SK-MEL-5 (cell line): Measurements from ENCODE around the gene FAM20C. TPM values are rescaled to one million over a fixed set of nuclear protein-coding genes. Genes with fewer than 3 reads are reported as not detected.

Source experiments
- DNase-seq: peaks from one replicate; pipeline ENCODE4 v3.0.0-alpha.2; 2016; ENCODE audit warnings: low read depth, low spot score
- in situ Hi-C: cut with HindIII; loops from 2 replicates; pipeline ENCODE4 v1.10.0; 2016; ENCODE audit warnings: low sequenced_read_pairs, high pct_unique_total_duplicates, low pct_unique_long_range_greater_than_20kb
- total RNA-seq: library from RNA; depleted of rRNA; stranded (reverse); fragments of >200 nt; shearing (Covaris generic); gene quantifications from 2 replicates; pipeline ENCODE4 v1.2.3, GENCODE V29; 2014

FAM20C gene
- total RNA-seq, 1 experiment from 2014 or later = not detected

DNA sequence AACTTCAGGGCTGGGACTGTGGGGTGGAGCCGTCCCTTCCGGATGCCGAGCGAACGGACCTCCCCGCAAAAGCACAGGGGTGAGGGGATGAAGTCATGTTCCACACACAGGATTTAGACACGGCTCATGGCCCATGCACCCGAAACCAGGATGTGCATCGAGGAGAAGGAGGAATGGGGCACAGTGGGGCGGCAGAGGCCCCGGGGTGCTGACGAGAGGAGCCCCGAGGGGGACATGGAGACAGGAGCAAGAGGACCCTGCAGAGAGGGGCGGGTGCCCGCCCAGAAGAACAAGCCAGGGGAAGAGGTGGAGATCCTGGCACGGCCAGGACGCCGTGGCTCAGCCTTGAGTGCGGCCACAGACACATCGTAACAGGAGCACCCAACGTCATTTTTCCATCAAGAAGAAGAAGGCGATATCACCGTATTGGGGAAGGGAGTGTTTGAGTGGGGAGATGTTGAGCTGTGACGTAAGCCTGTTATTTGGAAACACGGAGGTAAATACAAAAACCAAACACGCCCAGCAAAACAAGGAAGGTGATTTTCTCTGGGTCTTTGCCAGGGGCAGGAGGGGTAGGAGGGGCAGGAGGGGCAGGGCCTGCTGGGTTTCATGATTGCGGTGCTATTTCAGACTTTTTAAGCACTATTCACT, 72.3 kb downstream of the FAM20C start:
- DNase-seq = no peak
- in situ Hi-C loops = no loop called here

DNA sequence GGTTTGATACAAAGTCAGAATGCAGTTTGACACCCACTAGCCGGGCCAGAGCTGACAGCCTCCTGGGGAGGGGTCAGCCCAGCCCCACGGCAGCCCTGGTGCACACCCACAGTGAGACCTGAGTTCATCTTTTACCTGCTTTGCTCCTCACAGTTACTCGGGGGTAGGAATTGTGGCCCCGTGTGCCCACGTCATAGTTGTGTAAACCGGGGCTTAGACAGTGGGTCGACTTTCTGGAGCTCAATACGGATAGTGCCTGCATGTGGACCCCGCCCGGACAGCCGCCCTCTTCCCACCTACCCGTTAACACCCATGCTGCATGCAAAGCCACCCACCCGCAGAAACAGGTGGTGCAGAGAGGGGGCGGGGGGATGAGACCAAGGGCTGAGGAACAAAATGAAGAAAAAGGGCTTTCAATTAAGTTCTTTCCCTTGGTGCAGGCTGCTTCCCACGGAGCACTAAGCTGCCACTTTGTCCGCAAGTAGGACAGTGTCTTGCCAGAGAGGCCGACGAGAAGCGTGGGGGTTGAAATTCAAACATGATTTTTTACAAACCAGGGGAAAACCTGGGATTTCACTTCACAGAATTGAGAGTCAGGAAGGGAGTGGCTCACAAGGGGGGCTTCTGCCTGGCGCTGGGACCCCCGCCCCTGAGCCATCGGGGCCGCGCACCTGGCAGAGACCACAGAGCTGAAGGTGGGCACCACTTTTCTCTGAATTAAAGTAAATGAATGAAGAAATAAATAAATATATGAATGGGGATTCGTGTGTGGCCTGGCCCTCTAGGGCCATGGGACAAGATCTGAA, 73.0 kb downstream of the FAM20C start:
- DNase-seq = no peak
- in situ Hi-C loops = no loop called here

DNA sequence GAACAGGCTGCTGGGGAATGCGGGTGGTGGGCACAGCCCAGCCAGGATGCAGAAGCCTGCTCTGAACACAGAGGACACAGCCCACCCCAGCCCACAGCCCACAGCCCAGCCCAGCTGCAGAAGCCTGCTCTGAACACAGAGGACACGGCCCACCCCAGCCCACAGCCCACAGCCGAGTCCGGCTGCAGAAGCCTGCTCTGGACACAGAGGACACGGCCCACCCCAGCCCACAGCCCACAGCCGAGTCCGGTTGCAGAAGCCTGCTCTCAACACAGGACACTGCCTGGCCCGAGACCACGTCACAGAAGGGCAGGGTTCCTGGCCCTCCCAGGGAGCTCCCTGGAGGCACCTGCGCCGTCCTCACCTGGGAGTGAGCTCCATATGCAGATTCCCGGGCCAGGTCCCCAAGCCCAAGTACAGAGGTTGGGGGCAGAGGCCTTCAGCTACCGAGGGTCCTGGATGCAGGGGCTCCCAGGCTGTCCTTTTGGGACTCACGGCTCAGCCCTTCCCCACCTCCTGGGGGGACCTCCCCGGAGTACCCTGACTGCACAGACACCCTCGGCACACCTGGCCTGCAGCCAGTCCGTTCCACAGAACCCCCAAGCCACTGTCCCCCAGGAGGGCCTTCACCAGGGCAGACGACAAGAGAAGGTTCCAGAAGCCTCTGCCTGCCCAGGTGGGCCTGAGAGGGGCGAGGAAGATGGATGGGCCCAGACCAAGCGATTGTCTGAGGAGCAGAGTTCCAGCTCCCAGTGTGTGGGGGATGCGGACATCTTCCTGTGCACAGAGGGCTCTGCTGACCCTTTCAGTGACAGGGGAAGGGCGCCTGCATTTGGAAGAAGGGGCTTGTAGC, 73.9 kb downstream of the FAM20C start:
- DNase-seq = no peak
- in situ Hi-C loops = no loop called here

DNA sequence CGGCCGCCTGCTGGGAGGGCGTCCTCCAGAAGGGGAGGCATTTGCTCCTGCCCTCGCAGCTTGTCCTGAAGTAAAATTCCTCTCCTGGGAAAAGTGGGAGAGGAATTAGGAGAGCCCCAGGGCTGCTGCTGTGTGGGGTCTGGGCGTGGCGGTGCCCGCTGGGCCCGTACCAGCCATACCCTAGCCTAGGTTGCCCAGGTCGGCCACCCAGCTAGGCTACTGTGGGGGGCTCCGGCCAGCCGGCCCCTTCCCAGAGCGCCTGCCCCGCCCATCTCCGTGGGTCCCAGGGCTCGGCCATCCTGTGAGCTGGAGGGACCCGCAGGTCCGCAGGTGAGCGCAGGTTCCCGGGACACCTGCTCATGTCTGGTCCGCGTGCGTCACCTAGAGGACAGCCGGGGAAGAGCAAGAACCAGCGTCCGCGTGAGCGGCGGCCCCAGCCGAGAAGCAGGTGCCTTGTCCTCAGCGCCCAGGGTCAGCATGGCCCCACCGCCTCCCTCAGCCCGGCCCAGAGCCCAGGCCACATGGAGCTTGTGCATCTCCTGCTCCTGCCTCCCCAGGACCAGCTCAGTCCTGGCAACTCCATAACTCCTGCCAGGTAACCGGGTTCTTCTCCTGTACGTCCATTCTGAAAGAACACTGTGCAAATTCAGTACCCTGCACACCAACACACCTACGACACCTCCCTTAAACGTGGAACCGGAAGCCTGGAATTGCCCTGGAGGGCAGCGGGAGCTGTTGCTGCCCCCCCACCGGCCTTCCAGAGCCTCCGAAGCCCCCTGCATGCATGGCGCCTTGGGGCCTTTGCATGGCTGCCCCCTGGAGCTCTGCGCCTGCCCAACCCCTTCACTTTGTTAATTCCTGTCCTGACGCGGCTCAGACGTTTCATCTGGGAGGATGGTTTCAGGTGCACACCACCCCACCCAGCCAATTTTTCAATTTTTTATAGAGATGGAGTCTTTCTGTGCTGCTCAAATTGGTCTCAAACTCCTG, 74.8 kb downstream of the FAM20C start:
- in situ Hi-C loops = no loop called here
- DNase-seq = no peak

DNA sequence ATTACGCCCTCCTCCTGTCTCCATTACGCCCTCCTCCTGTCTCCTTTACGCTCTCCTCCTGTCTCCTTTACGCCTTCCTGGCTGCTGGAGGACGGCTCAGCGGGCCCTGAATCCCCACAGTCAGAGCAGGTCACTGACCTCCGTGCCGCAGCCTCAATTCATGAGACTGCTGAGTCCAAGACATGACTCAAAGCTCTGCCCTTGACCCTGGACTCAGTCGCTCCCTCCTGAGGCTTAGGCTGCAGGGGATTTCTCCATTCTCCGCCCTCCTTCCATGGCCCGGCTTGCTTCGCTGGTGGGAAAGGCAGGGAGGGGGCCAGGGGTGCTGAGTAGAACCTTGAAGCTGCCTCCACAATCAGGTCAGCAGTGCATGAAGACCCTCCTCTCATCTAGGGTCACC, 76.6 kb downstream of the FAM20C start:
- in situ Hi-C loops = no loop called here

DNA sequence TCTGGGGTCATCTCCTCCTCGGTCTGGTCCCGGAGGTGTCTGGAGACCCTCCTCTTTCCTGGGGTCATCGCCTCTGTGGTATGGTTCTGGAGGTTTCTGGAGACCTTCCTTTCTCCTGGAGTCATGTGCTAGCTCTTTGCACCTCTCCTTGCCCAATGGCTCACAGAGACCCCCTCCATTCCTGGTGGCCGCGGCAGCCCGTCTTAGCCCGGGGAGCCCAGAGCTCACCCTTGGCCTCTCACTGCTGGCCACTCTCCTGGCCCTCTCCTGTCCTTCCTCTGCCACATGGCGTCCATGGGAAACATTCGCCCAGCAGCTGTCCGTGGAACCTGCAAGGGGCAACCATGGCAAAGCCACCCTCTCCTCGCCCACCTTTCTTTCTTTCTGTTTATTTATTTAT, 77.3 kb downstream of the FAM20C start:
- DNase-seq = no peak
- in situ Hi-C loops = no loop called here

More for the DNA sequence above, 76.6 kb downstream of the FAM20C start:
- DNase-seq = no peak

DNA sequence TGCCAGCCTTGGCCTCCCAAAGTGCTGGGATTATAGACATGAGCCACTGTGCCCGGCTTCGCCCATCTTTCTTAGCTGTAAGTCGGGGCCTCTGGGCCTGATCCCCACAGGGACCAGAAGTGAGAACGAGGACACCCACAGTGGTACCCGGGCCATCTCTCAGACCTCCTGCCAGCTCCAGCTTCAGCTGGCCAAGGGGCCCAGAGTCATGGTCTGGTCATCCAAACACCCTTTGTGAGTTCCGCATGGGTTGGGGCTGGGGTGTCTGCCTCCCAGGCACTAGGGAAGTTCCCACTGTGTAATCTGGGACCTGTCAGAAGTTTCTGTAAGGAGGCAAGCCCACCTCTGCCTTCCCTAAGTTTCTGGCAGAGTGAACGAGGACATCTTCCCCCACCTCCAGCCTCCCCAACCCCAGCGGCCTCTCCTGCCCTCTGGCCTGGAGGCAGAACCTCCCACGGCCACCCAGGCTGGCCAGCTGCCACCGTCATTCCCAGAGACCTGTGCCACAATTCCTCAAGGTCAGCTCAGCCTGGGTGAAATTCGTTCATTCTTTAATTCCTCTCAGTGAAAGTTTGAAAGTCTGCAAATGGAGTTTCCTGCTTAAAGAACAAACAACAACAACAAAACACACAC, 78.1 kb downstream of the FAM20C start:
- DNase-seq = no peak
- in situ Hi-C loops = no loop called here

DNA sequence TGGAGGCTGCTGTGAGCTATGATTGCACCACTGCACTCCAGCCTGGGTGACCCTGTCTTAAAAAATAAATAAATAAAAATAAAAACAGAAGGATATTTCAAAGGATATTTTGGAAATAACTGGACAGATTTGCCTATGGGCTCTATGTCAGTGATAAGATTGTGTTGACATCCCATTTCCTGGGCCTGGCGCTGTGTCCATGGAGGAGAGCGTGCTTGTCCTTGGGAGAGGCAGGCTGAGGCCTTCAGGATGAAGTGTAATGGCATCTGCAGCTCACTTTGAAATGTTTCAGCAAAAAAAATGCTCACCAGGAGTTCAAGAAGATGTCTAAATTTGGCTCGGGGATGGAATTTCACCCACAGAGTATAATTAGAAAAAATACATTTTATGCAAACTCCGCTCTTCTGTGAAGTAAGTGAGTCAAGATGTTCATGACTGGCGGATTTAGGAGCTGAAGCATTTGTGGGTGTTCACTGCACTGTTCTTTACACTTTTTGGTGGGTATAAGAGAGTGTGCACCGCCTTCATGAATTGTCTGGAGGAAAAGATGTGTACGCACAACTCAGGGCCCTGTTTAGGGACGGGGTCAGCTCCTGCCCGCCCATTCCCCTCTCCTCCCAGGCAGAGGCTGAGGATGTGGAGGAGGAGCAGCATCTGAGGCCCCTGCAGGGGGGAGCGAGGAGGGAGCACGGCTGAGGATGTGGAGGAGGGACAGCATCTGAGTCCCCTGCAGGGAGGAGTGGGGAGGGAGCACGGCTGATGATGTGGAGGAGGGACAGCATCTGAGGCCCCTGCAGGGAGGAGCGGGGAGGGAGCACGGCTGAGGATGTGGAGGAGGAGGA, 79.1 kb downstream of the FAM20C start:
- DNase-seq = no peak
- in situ Hi-C loops = no loop called here

DNA sequence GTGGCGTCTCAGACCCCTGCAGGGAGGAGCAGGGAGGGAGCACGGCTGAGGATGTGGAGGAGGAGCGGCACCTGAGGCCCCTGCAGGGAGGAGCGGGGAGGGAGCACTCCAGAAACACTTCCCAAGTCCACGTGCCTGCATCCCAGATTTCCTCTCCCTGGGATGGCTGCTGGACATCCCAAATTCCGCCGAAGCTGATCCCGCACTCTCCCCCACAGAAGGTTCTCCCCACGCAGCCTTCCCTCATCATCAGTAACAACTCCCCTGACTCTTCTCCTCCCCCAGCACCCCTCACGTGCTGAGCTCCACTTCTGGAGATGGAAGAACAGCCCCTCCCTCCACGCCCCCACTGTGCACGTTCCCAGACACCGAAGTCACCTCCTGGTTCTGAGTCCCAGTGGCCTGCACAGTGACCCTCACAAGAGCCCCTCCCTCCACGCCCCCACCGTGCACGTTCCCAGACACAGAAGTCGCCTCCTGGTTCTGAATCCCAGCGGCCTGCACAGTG, 79.8 kb downstream of the FAM20C start:
- in situ Hi-C loops = no loop called here
- DNase-seq = no peak

DNA sequence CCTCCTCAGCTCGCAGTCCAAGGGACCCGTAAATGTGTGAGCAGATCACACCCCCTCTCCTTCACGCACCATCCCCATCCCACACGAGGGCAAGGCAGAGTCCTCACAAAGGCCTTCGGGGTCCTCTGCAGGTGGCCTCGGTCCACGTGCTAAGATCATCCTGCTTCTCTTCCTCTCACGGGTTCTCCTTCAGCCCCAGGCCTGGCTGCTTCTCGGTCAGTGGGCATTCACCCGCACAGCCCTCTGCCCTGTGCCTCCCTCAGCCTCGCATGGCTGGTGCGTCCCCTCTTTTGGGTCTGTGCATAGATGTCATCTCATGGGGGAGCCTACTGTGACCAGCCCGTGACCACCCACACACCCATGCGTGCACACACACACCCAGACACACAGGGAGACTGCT, 80.3 kb downstream of the FAM20C start:
- DNase-seq = no peak
- in situ Hi-C loops = no loop called here

DNA sequence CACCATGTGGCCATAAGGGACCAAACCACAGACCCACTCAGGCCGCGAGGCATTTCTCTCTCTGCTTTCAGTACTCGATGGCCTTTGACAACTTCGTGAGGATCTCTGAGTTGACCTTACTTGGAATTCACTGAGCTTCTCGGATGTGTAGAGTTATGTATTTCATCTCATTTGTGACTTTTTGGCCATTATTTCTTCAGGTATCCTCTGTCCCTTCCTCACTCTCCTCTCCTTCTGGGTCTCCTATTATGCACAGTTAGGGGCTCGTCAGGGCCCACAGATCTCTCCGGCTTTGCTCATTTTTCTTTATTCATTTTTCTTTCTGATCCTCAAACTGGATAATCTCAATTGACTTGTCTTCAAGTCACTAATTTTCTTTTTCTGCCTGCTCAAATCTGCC, 81.0 kb downstream of the FAM20C start:
- in situ Hi-C loops = no loop called here

DNA sequence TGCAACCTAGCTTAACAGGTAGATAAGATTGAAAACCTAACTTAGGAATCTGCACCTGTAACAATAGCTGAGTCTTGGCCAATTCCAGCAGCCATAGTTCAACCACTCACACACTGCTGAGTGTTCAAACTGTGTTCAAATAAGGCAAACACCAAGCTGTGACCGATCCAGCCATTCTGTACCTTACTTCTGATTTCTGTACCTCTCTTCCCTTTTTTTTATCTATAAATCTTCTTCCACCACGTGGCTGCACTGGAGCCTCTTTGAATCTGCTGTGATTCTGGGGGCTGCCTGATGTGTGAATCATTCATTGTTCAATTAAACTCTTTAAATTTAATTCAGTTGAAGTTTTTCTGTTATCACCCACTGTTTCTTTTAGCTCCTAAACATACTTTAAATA, 81.9 kb downstream of the FAM20C start:
- no peak for DNase-seq
- in situ Hi-C loops = no loop called here

More for the DNA sequence above, 81.0 kb downstream of the FAM20C start:
- no peak for DNase-seq

DNA sequence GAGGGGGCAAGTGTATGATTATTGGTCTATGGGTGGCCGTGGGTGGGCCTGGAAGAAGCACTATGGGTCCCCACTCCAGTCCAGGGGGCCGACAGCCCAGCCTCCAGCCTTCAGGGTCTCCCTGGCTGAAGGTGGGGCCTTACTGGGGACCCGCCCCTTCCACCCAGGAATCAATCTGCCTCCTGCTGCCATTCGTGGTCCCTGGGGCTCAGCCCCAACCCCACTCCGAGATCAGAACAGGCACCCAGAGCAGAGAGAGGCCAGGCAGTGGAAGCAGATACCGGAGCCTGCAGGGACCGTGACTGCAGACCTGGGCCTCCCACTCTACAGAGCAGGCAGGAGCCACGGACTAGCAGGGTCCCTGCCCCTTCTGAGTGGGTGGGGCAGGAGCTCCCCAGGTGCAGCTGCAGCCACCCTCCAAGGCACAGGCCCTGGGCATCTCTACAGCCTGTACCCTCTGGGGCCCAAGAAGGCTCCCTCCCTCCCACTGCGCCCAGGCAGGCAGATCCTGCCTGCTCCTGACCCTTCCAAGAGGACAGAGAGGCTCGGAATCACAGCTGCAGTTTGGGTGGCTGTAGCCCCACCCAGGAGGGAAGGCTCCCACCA, 84.0 kb downstream of the FAM20C start:
- no peak for DNase-seq
- in situ Hi-C loops = no loop called here

DNA sequence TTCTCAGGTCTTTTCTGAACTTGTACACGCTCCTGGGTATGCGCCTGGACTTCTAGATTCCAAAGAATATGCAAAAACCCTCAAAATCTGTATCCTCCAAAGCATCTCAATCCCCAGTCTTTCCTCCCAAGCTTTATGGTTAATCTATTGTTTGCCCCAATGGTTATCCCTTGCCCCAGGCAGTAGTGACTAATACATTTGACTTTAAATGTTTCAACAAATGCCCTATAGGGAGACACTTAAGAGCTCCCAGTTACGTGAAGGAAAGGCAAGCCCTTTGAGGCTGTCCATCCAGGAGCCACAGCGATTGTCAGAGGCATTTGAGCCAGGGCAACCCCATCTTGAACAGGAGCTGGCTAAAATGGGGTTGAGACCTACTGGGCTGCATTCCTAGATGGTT, 84.9 kb downstream of the FAM20C start:
- in situ Hi-C loops = no loop called here
- no peak for DNase-seq

DNA sequence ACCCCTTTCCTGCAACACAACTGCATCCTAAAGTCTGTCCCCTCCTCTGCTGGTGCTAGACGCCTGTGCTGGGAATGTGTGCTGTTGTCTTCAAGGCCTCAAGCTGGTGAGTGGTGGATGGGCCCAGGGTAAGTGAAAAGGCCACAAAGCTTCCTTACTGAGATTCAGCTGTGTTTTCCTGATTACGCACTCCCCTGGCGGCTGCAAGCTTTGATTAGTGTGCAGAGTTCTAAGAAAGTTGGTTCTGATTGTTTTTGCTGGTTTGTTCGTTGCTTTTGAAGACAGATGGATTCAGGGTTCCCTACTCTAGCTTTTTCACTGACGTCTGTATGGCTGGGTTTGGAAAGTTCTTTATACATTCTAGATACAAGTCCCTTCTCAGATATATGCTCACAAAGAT, 85.7 kb downstream of the FAM20C start:
- in situ Hi-C loops = no loop called here
- DNase-seq = no peak

DNA sequence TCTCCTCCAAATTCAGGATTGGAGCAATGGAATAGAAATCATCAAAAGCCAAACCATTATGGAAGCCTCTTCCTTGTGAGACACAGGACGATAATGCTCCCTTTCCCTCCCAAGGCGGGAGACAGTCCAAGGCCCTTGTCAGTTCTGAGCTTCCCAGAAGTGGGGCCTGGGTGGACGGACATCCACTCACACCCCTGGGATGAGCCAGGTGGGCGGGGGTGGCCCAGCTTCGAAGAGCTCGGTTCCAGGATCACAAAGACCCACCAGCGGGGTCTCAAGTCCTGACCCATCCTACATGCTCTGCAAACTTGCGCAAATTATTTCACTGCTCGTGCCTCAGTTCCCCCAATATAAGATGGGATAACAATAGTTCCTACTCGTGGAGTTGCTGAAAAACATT, 87.5 kb downstream of the FAM20C start:
- no peak for DNase-seq
- in situ Hi-C loops = no loop called here
